ENCODE measurements around the gene CERS6.
"Not testable (repeated sequence)": the region's sequence is repeated elsewhere in the genome, so short reads cannot be mapped to it uniquely, and the experiment has no call there.

The CERS6 gene

GRCh38 chr2:168502852-168503251 is 46.8 kb downstream of the CERS6 start:
- ATAC-seq, result not testable (repeated sequence)

DNA sequence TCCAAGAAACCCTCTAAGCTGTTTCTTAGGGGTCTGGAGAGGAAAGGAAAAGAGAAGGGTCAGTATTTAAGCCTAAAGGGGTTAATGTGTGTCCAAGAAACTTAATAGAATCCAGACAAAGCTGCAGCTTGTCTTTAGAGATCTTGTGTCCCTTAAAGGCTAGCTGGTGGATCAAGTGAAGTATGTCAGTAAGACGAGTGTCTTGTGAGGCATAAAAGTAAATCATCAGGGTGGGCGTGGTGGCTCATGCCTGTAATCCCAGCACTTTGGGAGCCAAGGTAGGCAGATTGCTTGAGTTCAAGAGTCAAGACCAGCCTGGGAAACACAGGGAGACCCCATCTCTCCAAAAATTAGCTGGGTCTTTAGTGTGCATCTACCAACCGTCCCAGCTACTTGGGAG is 47.8 kb downstream of the CERS6 start:
- ATAC-seq, result no peak

- no peak for ATAC-seq
These were observed 48.3 kb downstream of the CERS6 start for GRCh38 chr2:168504323-168504722.

- ATAC-seq, result no peak
These were observed 54.2 kb downstream of the CERS6 start for GRCh38 chr2:168510125-168510756.

GRCh38 chr2:168514692-168515091 is 58.6 kb downstream of the CERS6 start:
- no peak for ATAC-seq

DNA sequence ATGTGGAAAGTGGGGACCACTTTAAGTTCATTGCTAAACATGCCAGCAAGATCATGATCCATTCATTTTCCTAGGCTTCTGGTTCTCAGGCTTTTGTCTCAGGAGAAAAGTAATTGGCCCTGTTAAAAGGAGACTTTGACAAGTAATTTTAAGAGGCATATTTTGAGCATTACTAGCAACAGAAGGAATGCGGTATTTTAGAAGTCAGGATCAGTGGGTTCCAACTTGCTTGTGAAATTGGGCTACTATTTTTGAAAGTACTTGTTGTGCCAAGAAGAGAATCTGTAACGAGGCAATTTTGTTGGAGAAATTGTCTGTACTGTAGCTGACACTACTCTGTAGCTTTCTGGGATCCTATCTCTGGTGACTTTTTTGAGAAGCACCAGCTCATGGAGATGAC is 59.4 kb downstream of the CERS6 start:
- no peak for ATAC-seq

- no peak for ATAC-seq
These were observed 61.7 kb downstream of the CERS6 start for GRCh38 chr2:168517816-168518215.

DNA sequence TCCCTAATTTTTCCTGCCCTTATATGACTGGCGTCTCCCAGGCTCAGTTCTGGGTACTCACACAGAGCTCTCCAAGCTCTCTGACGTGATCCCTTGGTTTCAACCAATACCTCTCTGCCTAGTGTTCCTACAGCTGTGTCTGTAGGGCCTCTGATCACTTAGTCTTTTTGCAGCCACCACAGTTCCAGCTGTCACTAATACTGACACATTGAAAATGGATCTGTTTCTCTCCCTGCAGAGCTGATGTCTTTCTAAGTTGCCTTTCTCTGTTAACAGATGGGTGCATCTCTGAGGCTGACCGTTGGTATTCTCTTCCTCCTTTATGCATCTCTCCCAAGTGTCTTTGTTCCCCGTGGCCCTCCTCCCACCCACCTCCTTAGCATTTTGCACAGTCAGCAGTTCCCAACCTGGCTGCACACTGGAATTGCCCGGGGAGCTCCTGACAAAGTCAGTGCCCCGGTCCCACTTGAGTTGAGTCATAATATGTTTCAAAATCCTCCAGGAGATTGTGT is 62.5 kb downstream of the CERS6 start:
- no peak for ATAC-seq

DNA sequence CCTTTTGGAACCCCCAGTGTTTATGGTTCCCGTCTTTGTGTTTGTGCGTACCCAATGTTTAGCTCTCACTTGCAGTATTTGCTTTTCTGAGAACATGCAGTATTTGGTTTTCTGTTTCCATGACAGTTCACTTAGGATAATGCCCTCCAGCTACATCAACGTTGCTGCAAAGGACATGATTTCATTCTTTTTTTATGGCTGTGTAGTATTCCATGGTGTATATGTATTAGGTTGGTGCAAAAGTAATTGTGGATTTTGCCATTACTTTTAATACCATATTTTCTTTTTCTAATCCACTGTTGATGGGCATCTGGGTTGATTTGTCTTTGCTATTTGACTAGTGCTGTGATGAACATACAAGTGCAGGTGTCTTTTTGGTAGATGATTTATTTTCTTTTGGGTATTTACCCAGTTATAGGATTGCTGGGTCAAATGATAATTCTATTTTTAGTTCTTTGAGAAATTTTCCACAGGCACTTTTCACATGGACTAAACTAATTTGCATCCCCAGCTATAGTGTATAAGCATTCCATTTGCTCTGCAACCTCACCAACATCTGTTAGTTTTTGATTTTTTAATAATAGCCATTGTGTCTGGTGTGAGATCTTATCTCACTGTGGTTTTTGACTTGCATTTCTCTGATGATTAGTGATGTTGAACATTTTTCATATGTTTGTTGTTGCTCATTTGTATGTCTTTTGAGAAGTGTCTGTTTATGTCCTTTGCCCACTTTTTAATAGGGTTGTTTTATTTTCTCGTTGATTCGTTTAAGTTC is 63.6 kb downstream of the CERS6 start:
- ATAC-seq, result no peak

DNA sequence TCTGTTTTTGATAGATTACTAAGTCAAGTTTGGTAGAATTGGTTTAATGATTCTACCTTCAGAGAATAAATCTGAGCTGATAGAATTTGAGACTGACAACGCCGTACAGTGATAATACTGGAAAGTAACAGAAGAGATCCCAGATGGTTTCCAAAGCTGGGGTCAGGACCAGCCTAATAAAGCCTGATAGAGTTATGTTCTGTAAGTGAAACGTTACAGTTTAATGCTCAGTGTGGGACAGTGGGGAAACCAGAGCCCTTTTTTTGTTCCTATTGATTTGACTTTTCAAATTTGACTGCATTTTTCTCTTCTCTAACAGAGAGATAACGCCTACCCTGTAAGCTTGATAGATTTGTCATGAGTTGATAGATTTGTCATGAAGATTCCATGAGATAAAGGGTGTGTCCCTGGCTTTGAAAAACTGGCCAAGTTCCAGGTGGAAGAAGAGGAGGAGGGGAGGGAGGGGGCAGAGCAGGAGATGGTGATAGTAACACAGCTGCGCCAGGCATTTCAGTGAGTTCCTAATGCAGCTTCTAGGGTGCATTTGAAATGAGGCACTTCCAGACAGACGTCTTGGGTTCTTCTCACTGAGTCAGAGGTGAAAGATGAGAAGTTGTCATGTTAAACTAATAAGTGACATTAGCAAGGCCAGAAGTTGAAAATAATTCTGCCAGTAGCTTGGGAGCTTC is 65.1 kb downstream of the CERS6 start:
- ATAC-seq, result no peak

- no peak for ATAC-seq
These were observed 66.4 kb downstream of the CERS6 start for GRCh38 chr2:168522446-168522845.

- ATAC-seq, result no peak
These were observed 67.9 kb downstream of the CERS6 start for GRCh38 chr2:168524005-168524404.

- ATAC-seq, result no peak
These were observed 68.9 kb downstream of the CERS6 start for GRCh38 chr2:168525020-168525419.

DNA sequence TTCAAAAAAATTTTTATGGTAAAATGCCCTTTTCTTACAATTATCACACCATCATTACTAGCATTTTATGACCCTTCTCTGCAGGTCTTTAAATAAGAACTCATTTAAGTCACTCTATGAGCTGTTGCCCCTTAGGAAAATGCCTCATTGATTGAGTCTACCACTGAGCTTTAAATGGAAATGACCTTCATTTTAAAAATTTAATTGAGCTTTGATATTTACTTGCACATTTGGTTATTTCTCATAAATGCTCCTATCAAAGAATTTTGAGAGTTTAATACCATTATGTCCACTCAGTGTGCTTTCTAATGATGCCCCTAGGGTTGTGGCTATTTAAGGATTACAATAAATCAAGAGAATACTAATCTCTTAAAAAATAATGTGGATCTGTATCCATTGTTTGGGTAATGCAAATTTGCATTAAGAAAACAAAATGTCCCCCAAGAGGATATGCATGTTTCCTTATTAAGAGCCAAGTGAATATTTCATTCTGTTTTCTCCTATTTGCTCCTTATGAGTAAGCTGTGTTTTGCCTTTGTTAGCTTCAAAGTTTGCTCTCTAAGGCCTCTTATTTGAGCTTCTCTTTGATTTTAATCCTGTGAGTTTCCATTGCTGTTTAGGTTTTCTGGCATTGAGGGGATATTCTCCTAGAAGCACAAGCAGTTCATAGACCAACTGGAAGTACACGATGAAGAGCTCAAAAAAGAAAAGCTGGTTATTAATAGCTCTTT is 69.8 kb downstream of the CERS6 start:
- no peak for ATAC-seq

DNA sequence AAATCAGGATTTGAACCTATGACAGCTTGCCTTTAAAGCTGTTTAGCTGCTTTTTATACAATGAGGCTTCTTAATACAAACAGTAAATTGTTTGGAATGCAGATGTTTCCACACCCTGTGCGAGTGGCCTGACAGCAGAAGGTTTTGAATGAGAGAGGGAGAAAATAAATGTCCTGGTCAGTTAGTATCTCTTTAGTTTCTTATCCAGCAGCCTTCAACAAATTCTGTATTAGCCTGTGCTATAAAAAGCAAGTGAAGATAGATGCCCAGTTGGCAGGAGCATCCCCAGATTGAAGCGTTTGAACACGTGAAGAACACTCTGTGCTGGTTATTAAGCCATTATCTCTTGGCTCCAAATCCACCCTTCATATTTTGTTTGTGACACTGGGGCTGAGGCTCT is 70.6 kb downstream of the CERS6 start:
- ATAC-seq, result no peak

DNA sequence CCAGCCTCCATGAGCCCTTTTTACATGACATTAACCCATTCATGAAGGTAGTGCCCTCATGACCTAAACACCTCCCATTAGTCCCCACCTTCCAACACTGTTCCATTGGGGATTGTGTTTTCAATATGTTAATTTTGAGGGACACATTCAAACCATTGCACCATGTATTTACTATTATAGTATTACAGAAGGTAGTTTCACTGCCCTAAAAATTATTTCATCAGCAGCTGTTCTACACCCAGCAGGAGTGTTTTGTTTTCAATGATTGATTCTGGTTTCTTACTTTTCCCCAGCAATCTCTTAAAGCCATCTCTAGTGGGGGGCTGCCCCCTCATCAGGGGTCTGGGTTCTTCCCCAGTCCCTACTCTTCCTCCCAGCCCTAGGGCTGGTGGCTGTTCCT is 71.9 kb downstream of the CERS6 start:
- no peak for ATAC-seq

DNA sequence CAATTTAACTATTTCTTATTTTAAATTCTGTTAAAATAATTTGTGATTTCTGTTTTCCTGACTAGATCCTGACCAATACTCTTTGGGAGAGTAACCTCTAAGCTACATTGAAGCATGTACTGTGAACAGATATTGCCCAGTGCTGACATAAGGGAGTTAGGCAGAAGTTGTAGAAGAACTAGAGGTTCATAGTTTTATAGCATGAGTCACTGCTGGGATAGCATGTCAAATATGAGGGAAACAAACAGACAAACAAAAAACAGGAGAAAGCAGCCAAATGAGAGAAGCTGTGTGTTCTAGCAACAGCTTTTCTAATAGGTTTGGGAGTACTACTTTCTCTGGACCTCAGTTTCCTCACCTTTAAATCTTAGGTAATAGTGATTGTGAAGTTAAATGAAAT is 72.4 kb downstream of the CERS6 start:
- no peak for ATAC-seq

GRCh38 chr2:168529054-168529833 is 73.2 kb downstream of the CERS6 start:
- no peak for ATAC-seq

- no peak for ATAC-seq
These were observed 74.0 kb downstream of the CERS6 start for GRCh38 chr2:168529900-168530561.

GRCh38 chr2:168530982-168531622 is 75.0 kb downstream of the CERS6 start:
- no peak for ATAC-seq

GRCh38 chr2:168534926-168535325 is 78.9 kb downstream of the CERS6 start:
- ATAC-seq, result no peak
